B cell (primary cell): ENCODE data around the gene CYP27B1. TPM values are rescaled to one million over a fixed set of nuclear protein-coding genes. Genes with fewer than 3 reads are reported as not detected.

Experiments used
- ATAC-seq: fragments of 200-7000 bp; cut with Tn5 transposase; one replicate; pipeline ENCODE4 v1.10.0; 2021; ENCODE audit warnings: low read depth, mild to moderate bottlenecking, moderate number of reproducible peaks, moderate library complexity
- CTCF ChIA-PET: fragments of 350-600 bp; sonication (Branson Sonifier 250); formaldehyde crosslinking; loops from one replicate; lab custom pipeline; 2021; ENCODE audit warnings: antibody characterized with exemption, inconsistent platforms; lab: Charles Lee
- POLR2A ChIA-PET: fragments of 350-600 bp; sonication (Branson Sonifier 250); formaldehyde crosslinking; loops from one replicate; lab custom pipeline; 2021; ENCODE audit warnings: antibody characterized with exemption; lab: Charles Lee
- DNase-seq: peaks from one replicate; pipeline ENCODE4 v3.0.0; 2013
- H2AFZ ChIP-seq: 2 replicates; pipeline ENCODE4 v1.6.1; 2012; ENCODE audit warnings: mild to moderate bottlenecking, low read depth, low read length; ENCODE audit not compliant: insufficient read depth, poor library complexity, severe bottlenecking
- H3K27ac ChIP-seq, 2 donors: 1 replicate in 1 of 2; 2 replicates in 1 of 2; pipeline ENCODE4 v1.5.1; 2012 to 2013; ENCODE audit warnings: low read length in 2 of 2, mild to moderate bottlenecking in 2 of 2, moderate library complexity in 1 of 2
- H3K27me3 ChIP-seq, 4 experiments: fragments of 200-600 bp in 1 of 4; sonication (generic) in 1 of 4; replicated peaks in 1 of 4; 1 replicate in 2 of 4; 2 replicates in 2 of 4; pipeline versions ENCODE4 v1.6.1 to v1.7.0; 2013 to 2016; ENCODE audit warnings: low read length in 3 of 4, mild to moderate bottlenecking in 2 of 4, mixed read lengths in 1 of 4, moderate library complexity in 1 of 4; ENCODE audit not compliant: insufficient read depth in 4 of 4, control insufficient read depth in 3 of 4; ENCODE audit errors: control extremely low read depth in 1 of 4
- H3K36me3 ChIP-seq, 2 experiments: replicated peaks in 1 of 2; 1 replicate in 1 of 2; 2 replicates in 1 of 2; pipeline versions ENCODE4 v1.6.1 to v1.7.1; 2013; ENCODE audit warnings: low read length in 1 of 2; ENCODE audit not compliant: insufficient read depth in 2 of 2, control insufficient read depth in 1 of 2; ENCODE audit errors: control extremely low read depth in 1 of 2, extremely low read depth in 1 of 2
- H3K4me1 ChIP-seq, 2 donors: fragments of 200-600 bp in 1 of 2; sonication (generic) in 1 of 2; 1 replicate in 1 of 2; 2 replicates in 1 of 2; pipeline versions ENCODE4 v1.5.1 to v1.6.1; 2013 to 2017; ENCODE audit warnings: low read length in 2 of 2; ENCODE audit not compliant: control insufficient read depth in 2 of 2, insufficient read depth in 2 of 2
- H3K4me2 ChIP-seq: replicated peaks from 2 replicates; pipeline ENCODE3; 2012; ENCODE audit warnings: mild to moderate bottlenecking, low read depth, low read length; ENCODE audit not compliant: poor library complexity, severe bottlenecking
- H3K4me3 ChIP-seq, 5 experiments: fragments of 200-600 bp in 1 of 5; sonication (generic) in 1 of 5; 1 replicate in 3 of 5; 2 replicates in 2 of 5; pipeline versions ENCODE4 v1.5.1 to v1.7.0; 2011 to 2016; ENCODE audit warnings: low read length in 4 of 5, mild to moderate bottlenecking in 4 of 5, low read depth in 2 of 5, control low read depth in 1 of 5, moderate library complexity in 1 of 5; ENCODE audit not compliant: insufficient read depth in 1 of 5; ENCODE audit errors: control extremely low read depth in 1 of 5, extremely low read depth in 1 of 5
- H3K79me2 ChIP-seq: fragments of 200-600 bp; sonication (generic); one replicate; pipeline ENCODE4 v1.6.0; 2016; ENCODE audit warnings: low read length; ENCODE audit not compliant: control insufficient read depth, insufficient read depth
- H3K9ac ChIP-seq: fragments of 200-600 bp; sonication (generic); 2 replicates; pipeline ENCODE4 v1.6.1; 2017; ENCODE audit warnings: mild to moderate bottlenecking, low read length, moderate library complexity
- H3K9me3 ChIP-seq, 3 donors: one replicate each; pipeline versions ENCODE4 v1.6.1 to v1.7.1; 2013; ENCODE audit warnings: low read length in 2 of 3; ENCODE audit not compliant: control insufficient read depth in 2 of 3, insufficient read depth in 1 of 3; ENCODE audit errors: control extremely low read depth in 1 of 3
- H4K20me1 ChIP-seq: 2 replicates; pipeline ENCODE4 v1.6.0; 2012; ENCODE audit warnings: mild to moderate bottlenecking, low read length; ENCODE audit not compliant: insufficient read depth, control insufficient read depth, poor library complexity, severe bottlenecking
- H3K27ac Mint-ChIP-seq: one replicate; pipeline ENCODE4 v1.8.0; 2021; ENCODE audit warnings: mixed read lengths
- H3K27me3 Mint-ChIP-seq: one replicate; pipeline ENCODE4 v1.8.0; 2021; ENCODE audit warnings: mixed read lengths
- H3K4me1 Mint-ChIP-seq: one replicate; pipeline ENCODE4 v1.8.0; 2021; ENCODE audit warnings: mixed read lengths
- H3K4me3 Mint-ChIP-seq: one replicate; pipeline ENCODE4 v1.8.0; 2021; ENCODE audit warnings: mixed read lengths
- H3K9me3 Mint-ChIP-seq: one replicate; pipeline ENCODE4 v1.8.0; 2022; ENCODE audit warnings: mixed read lengths; ENCODE audit not compliant: insufficient read depth
- EZH2 ChIP-seq: IDR thresholded peaks from 2 replicates; pipeline ENCODE4 v1.6.1; 2012; ENCODE audit warnings: borderline replicate concordance, low read depth, mild to moderate bottlenecking, moderate library complexity, low read length; ENCODE audit not compliant: insufficient read depth, poor library complexity, severe bottlenecking
- whole genome bisulfite sequencing: methylation state at CpG from one replicate; pipeline ENCODE4 v1.1.5; 2013; ENCODE audit warnings: missing lambda C conversion rate; ENCODE audit not compliant: insufficient coverage; 5-methylcytosine and 5-hydroxymethylcytosine counted together
- intact Hi-C: fragments of 100-400 bp; cut with micrococcal nuclease; formaldehyde crosslinking; loops from one replicate; pipeline ENCODE4 v1.10.0; 2022
- polyA plus RNA-seq: library from polyadenylated mRNA; depleted of rRNA; stranded (reverse); fragments of >200 nt; gene quantifications from 2 replicates; pipeline ENCODE4 v1.2.3, GENCODE V29; 2012
- total RNA-seq, 2 donors: library from RNA; stranded (reverse); fragments of 120-200 nt in 1 of 2; gene quantifications; 1 replicate in 1 of 2; 2 replicates in 1 of 2; pipeline versions ENCODE4 v1.2.3 to v1.2.4, GENCODE V29; 2013 to 2022
- TF ChIP-seq, protein P1 (sequence below): fragments of 200-600 bp; IDR thresholded peaks from one replicate; pipeline ENCODE4 v1.8.0; 2022; ENCODE audit warnings: antibody characterized with exemption, mild to moderate bottlenecking

The CYP27B1 gene
- total and polyA plus RNA-seq, 2 donors (not counting 1 experiment from before 2014, with no cell fraction given) = 0.66 to 0.79 TPM

DNA sequence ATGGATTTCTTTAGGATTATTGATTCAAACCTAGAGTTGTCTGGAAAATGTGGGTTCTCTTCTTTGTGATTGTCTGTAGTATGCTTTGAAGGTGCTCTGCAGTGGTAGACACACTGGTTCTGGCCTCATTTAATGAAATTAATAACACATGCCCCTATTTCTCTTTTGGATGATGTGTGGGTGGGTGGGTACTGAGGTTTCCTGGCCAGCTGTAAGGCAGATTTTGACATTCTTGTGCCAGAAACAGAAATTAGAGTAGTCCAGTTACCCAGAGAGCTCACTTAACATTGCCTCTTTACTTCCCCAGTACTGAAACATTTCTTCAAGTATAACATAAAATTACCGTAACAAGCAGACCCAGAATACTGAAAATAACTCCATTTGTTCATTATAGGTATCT is 30.1 kb upstream of the CYP27B1 start:
- WGBS = no CpG with 5 or more reads among the region's 1 CpG

GRCh38 chr12:57795354-57795753 is 28.5 kb upstream of the CYP27B1 start:
- H3K79me2 ChIP-seq = peaks cover 7% of the 10 kb centered on the region
- H3K4me2 ChIP-seq = no peak overlapping the region
- no peak overlapping the region for H3K4me3 Mint-ChIP-seq
- ChIA-PET POLR2A (no interaction called here), CTCF (interaction anchor here (1.6 kb wide), 1 partner anchor 8 kb away, joined by 6 read pairs; no protein-coding TSS in a partner anchor)
- H3K4me1 Mint-ChIP-seq = no peaks in the 10 kb centered on the region
- no peaks in the 10 kb centered on the region for H3K4me1 ChIP-seq
- peaks cover 0 to 62% of the 10 kb centered on the region in 2 experiments for H3K36me3 ChIP-seq
- intact Hi-C loops = no loop called here
- H2AFZ ChIP-seq = no peak overlapping the region
- no peaks in the 10 kb centered on the region for H3K9me3 ChIP-seq
- H3K27me3 ChIP-seq = no peaks in the 10 kb centered on the region
- TF ChIP-seq, protein P1, sequence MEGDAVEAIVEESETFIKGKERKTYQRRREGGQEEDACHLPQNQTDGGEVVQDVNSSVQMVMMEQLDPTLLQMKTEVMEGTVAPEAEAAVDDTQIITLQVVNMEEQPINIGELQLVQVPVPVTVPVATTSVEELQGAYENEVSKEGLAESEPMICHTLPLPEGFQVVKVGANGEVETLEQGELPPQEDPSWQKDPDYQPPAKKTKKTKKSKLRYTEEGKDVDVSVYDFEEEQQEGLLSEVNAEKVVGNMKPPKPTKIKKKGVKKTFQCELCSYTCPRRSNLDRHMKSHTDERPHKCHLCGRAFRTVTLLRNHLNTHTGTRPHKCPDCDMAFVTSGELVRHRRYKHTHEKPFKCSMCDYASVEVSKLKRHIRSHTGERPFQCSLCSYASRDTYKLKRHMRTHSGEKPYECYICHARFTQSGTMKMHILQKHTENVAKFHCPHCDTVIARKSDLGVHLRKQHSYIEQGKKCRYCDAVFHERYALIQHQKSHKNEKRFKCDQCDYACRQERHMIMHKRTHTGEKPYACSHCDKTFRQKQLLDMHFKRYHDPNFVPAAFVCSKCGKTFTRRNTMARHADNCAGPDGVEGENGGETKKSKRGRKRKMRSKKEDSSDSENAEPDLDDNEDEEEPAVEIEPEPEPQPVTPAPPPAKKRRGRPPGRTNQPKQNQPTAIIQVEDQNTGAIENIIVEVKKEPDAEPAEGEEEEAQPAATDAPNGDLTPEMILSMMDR = no peak
- TF ChIP-seq EZH2 = no peak
- no peaks in the 10 kb centered on the region for H3K9me3 Mint-ChIP-seq
- no peak overlapping the region for H3K4me3 ChIP-seq
- WGBS = 92% methylated on average over 3 of the region's 6 CpGs
- H3K27ac Mint-ChIP-seq = no peak overlapping the region
- H4K20me1 ChIP-seq = no peaks in the 10 kb centered on the region
- no peaks in the 10 kb centered on the region for H3K27me3 Mint-ChIP-seq
- H3K9ac ChIP-seq = no peak overlapping the region
- DNase-seq (no peak), ATAC-seq (no peak)
- no peak overlapping the region for H3K27ac ChIP-seq

More for the DNA sequence above, 30.1 kb upstream of the CYP27B1 start:
- intact Hi-C loops = no loop called here
- H3K36me3 ChIP-seq = peaks cover 0 to 53% of the 10 kb centered on the region in 2 experiments
- Mint-ChIP-seq H3K4me1 (no peaks in the 10 kb centered on the region), H3K27ac (no peak overlapping the region), H3K4me3 (no peak overlapping the region), H3K9me3 (no peaks in the 10 kb centered on the region), H3K27me3 (no peaks in the 10 kb centered on the region)
- H3K27me3 ChIP-seq = no peaks in the 10 kb centered on the region
- no peak overlapping the region for H3K4me3 ChIP-seq
- no peak overlapping the region for H3K27ac ChIP-seq
- ChIA-PET CTCF (interaction anchor here (0.8 kb wide), 1 partner anchor 109 kb away, joined by 3 read pairs; no protein-coding TSS in a partner anchor), POLR2A (interaction anchor here (0.6 kb wide), 1 partner anchor 224 kb away, joined by 3 read pairs; no protein-coding TSS in a partner anchor)
- H3K9me3 ChIP-seq = no peaks in the 10 kb centered on the region
- no peaks in the 10 kb centered on the region for H4K20me1 ChIP-seq
- peaks cover 7% of the 10 kb centered on the region for H3K79me2 ChIP-seq
- TF ChIP-seq EZH2 = no peak
- TF ChIP-seq, protein P1 = no peak
- no peak overlapping the region for H3K4me2 ChIP-seq
- H3K9ac ChIP-seq = no peak overlapping the region
- no peaks in the 10 kb centered on the region for H3K4me1 ChIP-seq
- H2AFZ ChIP-seq = no peak overlapping the region
- DNase-seq = no peak
- no peak for ATAC-seq
